Neural cell (in vitro differentiated cells): ENCODE measurements around the gene SCARB1. TPM values are rescaled to one million over a fixed set of nuclear protein-coding genes. Genes with fewer than 3 reads are reported as not detected.
"Not testable (repeated sequence)": the region's sequence is repeated elsewhere in the genome, so short reads cannot be mapped to it uniquely, and the experiment has no call there.

ENCODE experiments used
- H2AFZ ChIP-seq: fragments of 200-600, 300-800 bp; sonication (generic), shearing (Covaris generic); 2 replicates; pipeline ENCODE4 v1.6.0; 2014; ENCODE audit warnings: low read depth, mild to moderate bottlenecking, antibody characterized with exemption, low read length, moderate library complexity
- H3F3A ChIP-seq: fragments of 200-600 bp; shearing (Covaris generic); 2 replicates; pipeline ENCODE4 v1.6.1; 2016; ENCODE audit warnings: mild to moderate bottlenecking, moderate library complexity, mixed read lengths, antibody characterized with exemption, low read length; ENCODE audit not compliant: insufficient read depth, poor library complexity, severe bottlenecking
- H3K27ac ChIP-seq: fragments of 200-600, 300-800 bp; sonication (generic), shearing (Covaris generic); 2 replicates; pipeline ENCODE4 v1.5.1; 2014; ENCODE audit warnings: mild to moderate bottlenecking, low read length, moderate library complexity
- H3K27me3 ChIP-seq: fragments of 300-800, 200-600 bp; sonication (generic), shearing (Covaris generic); 2 replicates; pipeline ENCODE4 v1.6.0; 2014; ENCODE audit warnings: mild to moderate bottlenecking, low read depth, low read length, moderate library complexity; ENCODE audit not compliant: insufficient read depth
- H3K36me3 ChIP-seq: fragments of 300-800, 200-600 bp; sonication (generic), shearing (Covaris generic); 2 replicates; pipeline ENCODE4 v1.5.1; 2014; ENCODE audit warnings: mild to moderate bottlenecking, antibody characterized with exemption, low read length, moderate library complexity; ENCODE audit not compliant: insufficient read depth
- H3K4me2 ChIP-seq: fragments of 300-800, 200-600 bp; sonication (generic), shearing (Covaris generic); 2 replicates; pipeline ENCODE4 v1.6.0; 2014; ENCODE audit warnings: mild to moderate bottlenecking, low read length
- H3K4me3 ChIP-seq: fragments of 300-800, 200-600 bp; sonication (generic), shearing (Covaris generic); 2 replicates; pipeline ENCODE4 v1.5.1; 2014; ENCODE audit warnings: mild to moderate bottlenecking, low read length, moderate library complexity
- H3K79me2 ChIP-seq: fragments of 200-600 bp; shearing (Covaris generic); replicated peaks from 2 replicates; pipeline ENCODE4 v1.6.0; 2014; ENCODE audit warnings: mild to moderate bottlenecking, low read length, moderate library complexity; ENCODE audit not compliant: insufficient read depth
- H3K9ac ChIP-seq: fragments of 300-800, 200-600 bp; sonication (generic), shearing (Covaris generic); 2 replicates; pipeline ENCODE4 v1.6.1; 2016; ENCODE audit warnings: mild to moderate bottlenecking, low read length, mixed read lengths
- H3K9me2 ChIP-seq: fragments of 200-600 bp; shearing (Covaris generic); 2 replicates; pipeline ENCODE4 v1.6.1; 2016; ENCODE audit warnings: mild to moderate bottlenecking, low read length, mixed read lengths; ENCODE audit not compliant: insufficient read depth
- H3K9me3 ChIP-seq: fragments of 200-600, 300-800 bp; sonication (generic), shearing (Covaris generic); 2 replicates; pipeline ENCODE4 v1.6.1; 2016; ENCODE audit warnings: mild to moderate bottlenecking, mixed run types, low read length, moderate library complexity, mixed read lengths
- H4K20me1 ChIP-seq: fragments of 200-600 bp; shearing (Covaris generic); 2 replicates; pipeline ENCODE4 v1.6.1; 2016; ENCODE audit warnings: mild to moderate bottlenecking, mixed run types; ENCODE audit not compliant: insufficient read depth
- CTCF ChIP-seq: fragments of 450-650 bp; IDR thresholded peaks from 2 replicates; pipeline ENCODE4 v1.5.1; 2014; ENCODE audit warnings: antibody characterized with exemption, mild to moderate bottlenecking, moderate library complexity; ENCODE audit not compliant: poor library complexity, severe bottlenecking
- EP300 ChIP-seq: fragments of 450-650 bp; conservative IDR thresholded peaks from 2 replicates; pipeline ENCODE4 v1.6.1; 2014; ENCODE audit warnings: antibody characterized with exemption, mild to moderate bottlenecking, moderate library complexity; ENCODE audit not compliant: poor library complexity, severe bottlenecking
- EZH2 ChIP-seq: fragments of 200-600, 300-800 bp; shearing (Covaris generic), sonication (generic); IDR thresholded peaks from 2 replicates; pipeline ENCODE4 v1.6.1; 2014; ENCODE audit warnings: antibody characterized with exemption, low read length, borderline replicate concordance, mild to moderate bottlenecking; ENCODE audit not compliant: insufficient read depth, poor library complexity, severe bottlenecking
- MXI1 ChIP-seq: fragments of 450-650 bp; conservative IDR thresholded peaks from 2 replicates; pipeline ENCODE4 v1.6.1; 2014; ENCODE audit warnings: antibody characterized with exemption, mild to moderate bottlenecking; ENCODE audit not compliant: poor library complexity, severe bottlenecking
- POLR2AphosphoS5 ChIP-seq: IDR thresholded peaks from 2 replicates; pipeline ENCODE4 v1.6.1; 2012
- RAD21 ChIP-seq: fragments of 450-650 bp; conservative IDR thresholded peaks from 2 replicates; pipeline ENCODE4 v1.6.1; 2014; ENCODE audit warnings: antibody characterized with exemption, mild to moderate bottlenecking, moderate library complexity
- REST ChIP-seq: IDR thresholded peaks from 2 replicates; pipeline ENCODE4 v1.6.1; 2012; ENCODE audit warnings: borderline replicate concordance
- SMC3 ChIP-seq: fragments of 450-650 bp; conservative IDR thresholded peaks from 2 replicates; pipeline ENCODE4 v1.6.1; 2014; ENCODE audit warnings: antibody characterized with exemption, mild to moderate bottlenecking, moderate library complexity; ENCODE audit not compliant: poor library complexity
- TAF1 ChIP-seq: IDR thresholded peaks from 2 replicates; pipeline ENCODE4 v1.6.1; 2012; ENCODE audit warnings: low read depth
- polyA plus RNA-seq: library from polyadenylated mRNA; depleted of rRNA; stranded (reverse); fragments of >200 nt; gene quantifications from 2 replicates; pipeline ENCODE4 v1.2.3, GENCODE V29; 2014

SCARB1 gene
- polyA plus RNA-seq, 1 donor from 2014 or later, result 5.8 TPM

- no peak overlapping the region for H3K9ac ChIP-seq
- H3K4me2 ChIP-seq, result no peak overlapping the region
- no peaks in the 10 kb centered on the region for H3K79me2 ChIP-seq
- H2AFZ ChIP-seq, result no peak overlapping the region
- no peaks in the 10 kb centered on the region for H3F3A ChIP-seq
- H3K9me2 ChIP-seq, result no peaks in the 10 kb centered on the region
- TF ChIP-seq RAD21 (no peak), EZH2 (no peak), SMC3 (no peak), MXI1 (no peak), TAF1 (no peak), REST (no peak), CTCF (no peak), EP300 (no peak), POLR2AphosphoS5 (no peak)
- no peaks in the 10 kb centered on the region for H3K27me3 ChIP-seq
- H3K27ac ChIP-seq, result no peak overlapping the region
- H3K4me3 ChIP-seq, result no peak overlapping the region
- no peaks in the 10 kb centered on the region for H4K20me1 ChIP-seq
- H3K9me3 ChIP-seq, result no peaks in the 10 kb centered on the region
- no peaks in the 10 kb centered on the region for H3K36me3 ChIP-seq
Measured at GRCh38 chr12:124888260-124888659, 24.6 kb upstream of the SCARB1 start.

GRCh38 chr12:124887766-124888165, 24.1 kb upstream of the SCARB1 start:
- not testable (repeated sequence) for H3K27ac ChIP-seq, H3K4me2 ChIP-seq, H4K20me1 ChIP-seq, H2AFZ ChIP-seq, H3K27me3 ChIP-seq, H3K4me3 ChIP-seq, H3K9me2 ChIP-seq, H3K9ac ChIP-seq, H3K9me3 ChIP-seq, H3F3A ChIP-seq, H3K79me2 ChIP-seq, H3K36me3 ChIP-seq
